Astrocyte (in vitro differentiated cells and primary cell): ENCODE measurements around the gene KCNJ4.
"Not testable (repeated sequence)": the region's sequence is repeated elsewhere in the genome, so short reads cannot be mapped to it uniquely, and the experiment has no call there.

Source experiments
- EZH2 ChIP-seq: IDR thresholded peaks from 2 replicates; pipeline ENCODE4 v1.6.1; 2012; ENCODE audit warnings: mild to moderate bottlenecking, low read length, inconsistent platforms; ENCODE audit not compliant: insufficient read depth
- TF ChIP-seq, protein P1 (sequence below): IDR thresholded peaks from 2 replicates; pipeline ENCODE4 v1.5.1; 2011; ENCODE audit warnings: low read depth, mild to moderate bottlenecking, inconsistent platforms, low read length, moderate library complexity; ENCODE audit not compliant: insufficient read depth

DNA sequence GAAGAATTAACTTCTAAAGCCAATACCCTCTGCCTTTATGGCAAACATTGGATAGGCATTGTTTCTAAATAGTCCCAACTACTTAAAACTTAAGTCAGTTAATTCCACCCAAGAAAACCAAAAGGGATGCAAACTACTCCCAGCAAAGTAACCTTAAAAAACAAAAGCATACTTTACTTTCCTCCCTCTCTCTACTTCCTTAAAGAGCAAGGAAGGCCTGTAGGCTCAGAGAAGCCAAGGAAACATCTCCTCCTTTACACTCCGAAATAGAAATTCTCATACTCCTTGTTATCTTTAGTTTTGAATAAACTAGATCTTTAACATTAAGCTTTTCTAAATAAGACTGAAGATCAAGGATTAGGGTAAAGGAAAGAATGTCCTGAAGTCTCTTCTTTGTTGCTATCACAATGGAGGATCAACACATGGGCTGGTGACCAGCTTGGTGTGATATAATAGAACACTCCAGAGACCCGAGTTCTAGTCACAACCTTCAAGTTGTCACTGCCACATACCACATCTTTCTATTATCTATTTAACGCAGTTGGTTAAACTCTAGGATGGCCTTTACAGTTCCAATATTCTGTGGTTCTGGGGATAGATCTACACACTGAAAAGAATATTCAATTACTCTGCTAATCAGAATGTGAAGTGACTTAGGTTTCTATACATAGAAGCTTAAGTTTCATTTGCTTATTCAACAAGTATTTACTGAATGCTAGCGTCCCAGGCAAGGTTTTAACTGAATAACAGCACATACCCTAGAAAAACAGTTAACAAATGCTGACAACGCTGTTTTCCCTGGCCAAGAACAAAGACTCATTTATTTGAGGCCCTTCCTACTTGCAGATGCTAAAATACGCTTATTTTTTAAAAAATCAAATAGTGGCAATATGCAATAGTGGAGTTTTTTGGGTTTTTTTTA lies 66.2 kb downstream of the KCNJ4 start:
- TF ChIP-seq, protein P1, sequence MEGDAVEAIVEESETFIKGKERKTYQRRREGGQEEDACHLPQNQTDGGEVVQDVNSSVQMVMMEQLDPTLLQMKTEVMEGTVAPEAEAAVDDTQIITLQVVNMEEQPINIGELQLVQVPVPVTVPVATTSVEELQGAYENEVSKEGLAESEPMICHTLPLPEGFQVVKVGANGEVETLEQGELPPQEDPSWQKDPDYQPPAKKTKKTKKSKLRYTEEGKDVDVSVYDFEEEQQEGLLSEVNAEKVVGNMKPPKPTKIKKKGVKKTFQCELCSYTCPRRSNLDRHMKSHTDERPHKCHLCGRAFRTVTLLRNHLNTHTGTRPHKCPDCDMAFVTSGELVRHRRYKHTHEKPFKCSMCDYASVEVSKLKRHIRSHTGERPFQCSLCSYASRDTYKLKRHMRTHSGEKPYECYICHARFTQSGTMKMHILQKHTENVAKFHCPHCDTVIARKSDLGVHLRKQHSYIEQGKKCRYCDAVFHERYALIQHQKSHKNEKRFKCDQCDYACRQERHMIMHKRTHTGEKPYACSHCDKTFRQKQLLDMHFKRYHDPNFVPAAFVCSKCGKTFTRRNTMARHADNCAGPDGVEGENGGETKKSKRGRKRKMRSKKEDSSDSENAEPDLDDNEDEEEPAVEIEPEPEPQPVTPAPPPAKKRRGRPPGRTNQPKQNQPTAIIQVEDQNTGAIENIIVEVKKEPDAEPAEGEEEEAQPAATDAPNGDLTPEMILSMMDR, result not testable (repeated sequence)
- TF ChIP-seq EZH2, result not testable (repeated sequence)
